HFFc6 (cell line): ENCODE results near the gene SH3RF3. TPM values are rescaled to one million over a fixed set of nuclear protein-coding genes. Genes with fewer than 3 reads are reported as not detected.
"Not testable (repeated sequence)": the region's sequence is repeated elsewhere in the genome, so short reads cannot be mapped to it uniquely, and the experiment has no call there.

Source experiments
- DNase-seq: peaks from one replicate; pipeline ENCODE4 v3.0.0-alpha.2; 2018
- H3K27ac Mint-ChIP-seq: 2 replicates; pipeline ENCODE4 v1.8.0; 2020; ENCODE audit warnings: mild to moderate bottlenecking, mixed read lengths
- H3K27me3 Mint-ChIP-seq: 2 replicates; pipeline ENCODE4 v1.8.0; 2021; ENCODE audit warnings: mild to moderate bottlenecking, moderate library complexity, mixed read lengths; ENCODE audit not compliant: insufficient read depth
- H3K36me3 Mint-ChIP-seq: 2 replicates; pipeline ENCODE4 v1.8.0; 2021; ENCODE audit warnings: low read depth, mixed read lengths
- H3K4me1 Mint-ChIP-seq: 2 replicates; pipeline ENCODE4 v1.8.0; 2020; ENCODE audit warnings: low read depth, mixed read lengths
- H3K4me3 Mint-ChIP-seq: 2 replicates; pipeline ENCODE4 v1.8.0; 2020; ENCODE audit warnings: mild to moderate bottlenecking, moderate library complexity, mixed read lengths
- H3K9me3 Mint-ChIP-seq: 2 replicates; pipeline ENCODE4 v1.8.0; 2020; ENCODE audit warnings: mild to moderate bottlenecking, mixed read lengths
- total RNA-seq, 6 experiments: library from RNA; stranded (reverse); fragmentation: NEBNext Ultra II Directional; extraction: Animal tissue kit (Norgen Biotek cat#: 25700); gene quantifications; 2 replicates in 1 of 6; 3 replicates in 5 of 6; pipeline ENCODE4 v1.2.3, GENCODE V29; 2021
- TF ChIP-seq, protein P1 (sequence below): fragments of 200-600 bp; sonication (generic); IDR thresholded peaks from 2 replicates; pipeline ENCODE4 v1.5.0; 2021; ENCODE audit warnings: antibody characterized with exemption, mild to moderate bottlenecking

SH3RF3 gene
- total RNA-seq, 6 experiments from 2014 or later, result 2.4 to 4.4 (median 3.7) TPM

DNA sequence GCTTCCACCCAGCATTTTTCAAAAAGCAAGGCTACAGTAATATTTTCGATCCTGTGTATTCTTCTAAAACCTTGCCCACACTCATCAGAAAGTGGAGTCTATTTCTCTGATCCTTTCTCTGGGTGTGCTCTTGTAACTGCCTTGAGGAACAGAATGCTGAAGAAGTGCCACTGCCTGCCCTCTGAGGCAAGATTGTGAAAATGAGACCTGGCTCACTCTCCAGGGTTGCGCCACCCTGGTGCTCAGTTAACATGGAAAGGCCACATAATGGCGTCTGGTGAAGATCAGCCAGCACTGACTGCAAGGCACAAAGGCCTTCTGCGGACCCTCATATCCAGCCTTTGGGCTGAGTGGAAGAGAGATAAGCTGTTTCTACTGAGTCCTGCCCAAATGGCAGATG lies 11.2 kb upstream of the SH3RF3 start:
- TF ChIP-seq, protein P1, sequence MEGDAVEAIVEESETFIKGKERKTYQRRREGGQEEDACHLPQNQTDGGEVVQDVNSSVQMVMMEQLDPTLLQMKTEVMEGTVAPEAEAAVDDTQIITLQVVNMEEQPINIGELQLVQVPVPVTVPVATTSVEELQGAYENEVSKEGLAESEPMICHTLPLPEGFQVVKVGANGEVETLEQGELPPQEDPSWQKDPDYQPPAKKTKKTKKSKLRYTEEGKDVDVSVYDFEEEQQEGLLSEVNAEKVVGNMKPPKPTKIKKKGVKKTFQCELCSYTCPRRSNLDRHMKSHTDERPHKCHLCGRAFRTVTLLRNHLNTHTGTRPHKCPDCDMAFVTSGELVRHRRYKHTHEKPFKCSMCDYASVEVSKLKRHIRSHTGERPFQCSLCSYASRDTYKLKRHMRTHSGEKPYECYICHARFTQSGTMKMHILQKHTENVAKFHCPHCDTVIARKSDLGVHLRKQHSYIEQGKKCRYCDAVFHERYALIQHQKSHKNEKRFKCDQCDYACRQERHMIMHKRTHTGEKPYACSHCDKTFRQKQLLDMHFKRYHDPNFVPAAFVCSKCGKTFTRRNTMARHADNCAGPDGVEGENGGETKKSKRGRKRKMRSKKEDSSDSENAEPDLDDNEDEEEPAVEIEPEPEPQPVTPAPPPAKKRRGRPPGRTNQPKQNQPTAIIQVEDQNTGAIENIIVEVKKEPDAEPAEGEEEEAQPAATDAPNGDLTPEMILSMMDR, result no peak
- Mint-ChIP-seq H3K27ac (no peak overlapping the region), H3K4me3 (no peak overlapping the region), H3K4me1 (no peaks in the 10 kb centered on the region), H3K36me3 (no peaks in the 10 kb centered on the region), H3K9me3 (peaks cover 7% of the 10 kb centered on the region; the same call in 1 of the 2 replicates), H3K27me3 (peaks cover 41% of the 10 kb centered on the region)
- DNase-seq, result no peak

DNA sequence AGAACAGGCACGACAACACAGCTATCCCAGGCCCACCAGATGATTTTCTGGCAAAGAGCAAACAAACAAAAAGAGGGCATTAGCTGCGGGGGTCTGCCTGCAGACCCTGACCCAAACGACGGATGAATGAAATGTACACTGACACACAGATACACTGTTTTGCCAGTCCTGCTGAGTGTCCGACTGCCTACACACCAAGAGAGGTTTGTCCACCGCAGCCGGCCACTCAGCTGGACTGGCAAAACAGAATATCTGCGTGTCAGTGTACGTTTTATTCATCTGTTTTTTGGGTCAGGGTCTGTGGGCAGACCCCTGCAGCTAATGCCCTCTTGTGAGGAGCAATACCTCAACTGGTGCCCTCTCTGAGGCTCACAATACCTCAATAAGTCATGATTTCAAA lies 10.7 kb upstream of the SH3RF3 start:
- Mint-ChIP-seq H3K36me3 (no peaks in the 10 kb centered on the region), H3K4me1 (no peaks in the 10 kb centered on the region), H3K4me3 (no peak overlapping the region), H3K9me3 (peaks cover 7% of the 10 kb centered on the region; the same call in 1 of the 2 replicates), H3K27me3 (peaks cover 42% of the 10 kb centered on the region), H3K27ac (no peak overlapping the region)
- TF ChIP-seq, protein P1, result no peak
- no peak for DNase-seq

DNA sequence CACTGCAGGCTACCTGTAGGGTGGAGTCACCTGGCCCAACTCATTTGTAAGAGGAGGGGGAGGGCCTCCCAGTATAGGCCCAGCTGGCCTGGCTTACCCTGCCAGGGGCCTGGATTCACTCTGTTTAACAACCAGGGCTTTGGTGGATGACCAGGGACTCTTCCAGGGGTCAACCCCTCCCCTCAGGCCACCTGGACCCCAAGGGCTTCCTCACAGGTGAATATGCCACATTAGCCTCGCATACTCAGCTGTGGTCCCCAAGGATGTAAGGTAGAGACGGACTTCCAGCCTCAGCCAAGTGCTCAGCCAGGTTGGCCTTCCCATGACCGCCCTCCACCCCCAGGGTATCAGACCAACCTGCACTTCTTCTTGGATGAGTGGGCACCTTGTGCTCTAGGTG lies 8.8 kb upstream of the SH3RF3 start:
- no peaks in the 10 kb centered on the region for H3K36me3 Mint-ChIP-seq
- H3K9me3 Mint-ChIP-seq, result peaks cover 7% of the 10 kb centered on the region
- no peak overlapping the region for H3K27ac Mint-ChIP-seq
- H3K4me1 Mint-ChIP-seq, result peaks cover 8% of the 10 kb centered on the region
- no peak overlapping the region for H3K4me3 Mint-ChIP-seq
- TF ChIP-seq, protein P1, result no peak
- peaks cover 39% of the 10 kb centered on the region for H3K27me3 Mint-ChIP-seq
- DNase-seq, result no peak

DNA sequence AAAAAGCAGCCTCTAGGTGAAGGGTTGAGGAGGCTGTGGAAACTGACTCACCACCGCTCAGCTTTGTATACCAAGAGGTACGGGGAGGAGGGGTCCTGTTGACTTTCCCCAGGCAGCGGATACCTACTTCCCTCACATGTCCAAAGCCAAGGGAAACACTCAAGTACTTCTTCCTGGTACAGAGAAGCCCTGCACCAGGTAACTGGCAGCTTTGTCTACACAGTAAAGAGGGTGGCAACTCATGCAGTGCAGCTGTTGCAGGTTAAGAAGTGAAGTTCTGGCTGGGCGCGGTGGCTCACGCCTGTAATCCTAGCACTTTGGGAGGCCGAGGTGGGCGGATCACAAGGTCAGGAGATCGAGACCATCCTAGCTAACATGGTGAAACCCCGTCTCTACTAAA lies 8.3 kb upstream of the SH3RF3 start:
- not testable (repeated sequence) for DNase-seq, H3K27ac Mint-ChIP-seq
- peaks cover 39% of the 10 kb centered on the region for H3K27me3 Mint-ChIP-seq

DNA sequence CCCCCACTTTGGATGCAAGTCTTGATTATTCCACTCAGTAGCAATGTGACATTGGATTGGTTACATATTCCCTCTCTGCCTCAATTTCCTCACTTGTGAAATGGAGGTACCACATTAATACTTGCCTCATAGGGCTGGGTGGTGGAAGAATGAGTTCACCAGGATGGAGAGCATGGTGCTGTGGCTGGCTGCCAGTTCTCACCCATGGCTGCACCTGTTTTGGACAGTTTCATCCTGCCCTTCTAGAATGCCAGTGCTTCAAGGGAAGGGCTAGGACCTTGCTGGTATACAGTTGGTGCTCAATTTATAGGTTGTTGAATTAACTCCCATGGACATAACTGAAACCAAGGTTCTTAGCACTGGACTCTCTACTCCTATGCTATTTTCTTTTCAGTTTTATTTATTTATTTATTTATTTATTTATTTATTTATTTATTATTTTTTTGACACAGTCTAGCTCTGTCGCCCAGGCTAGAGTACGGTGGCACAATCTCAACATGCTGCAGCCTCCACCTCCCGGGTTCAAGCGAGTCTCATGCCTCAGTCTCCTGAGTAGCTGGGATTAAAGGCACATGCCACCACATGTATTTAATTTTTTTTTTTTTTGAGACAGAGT lies 5.3 kb upstream of the SH3RF3 start:
- TF ChIP-seq, protein P1, result no peak
- Mint-ChIP-seq H3K27me3 (peaks cover 18% of the 10 kb centered on the region), H3K9me3 (no peaks in the 10 kb centered on the region; the same call in 1 of the 2 replicates), H3K36me3 (no peaks in the 10 kb centered on the region), H3K4me3 (no peak overlapping the region), H3K27ac (no peak overlapping the region), H3K4me1 (peaks cover 37% of the 10 kb centered on the region)
- no peak for DNase-seq

More for the DNA sequence above, 8.3 kb upstream of the SH3RF3 start:
- H3K9me3 Mint-ChIP-seq, H3K4me3 Mint-ChIP-seq, H3K36me3 Mint-ChIP-seq: not testable (repeated sequence)
- peaks cover 13% of the 10 kb centered on the region for H3K4me1 Mint-ChIP-seq

DNA sequence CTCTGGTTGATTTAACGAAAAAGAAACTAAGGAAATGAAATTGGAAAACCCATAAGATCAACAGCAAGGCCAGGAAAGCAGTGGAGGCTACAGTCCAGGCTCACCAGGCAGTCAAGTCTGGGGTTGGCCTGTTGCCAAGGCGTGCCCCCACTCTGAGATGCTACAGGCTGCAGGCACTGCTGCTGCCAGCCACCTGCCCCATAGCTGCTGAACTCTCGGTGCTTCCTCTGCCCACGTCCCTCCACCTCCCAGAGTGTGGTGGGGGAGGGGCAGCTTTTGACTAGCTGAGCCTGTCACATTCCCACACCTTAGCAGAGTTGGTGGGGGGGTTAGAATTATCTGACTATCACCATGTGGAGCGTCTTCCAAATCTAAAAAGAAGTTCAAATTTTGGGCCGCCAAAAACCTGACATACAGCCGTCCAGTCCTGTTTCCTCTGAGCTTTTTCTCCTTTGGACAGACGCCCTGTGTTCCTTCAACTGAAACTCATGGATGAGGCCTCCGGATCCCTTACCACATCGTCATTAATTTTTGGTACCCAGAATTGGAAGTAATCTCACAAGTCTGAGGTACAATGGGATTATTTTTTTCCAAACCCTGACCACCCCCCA lies 3.9 kb upstream of the SH3RF3 start:
- no peaks in the 10 kb centered on the region; the same call in 1 of the 2 replicates for H3K9me3 Mint-ChIP-seq
- peaks cover 39% of the 10 kb centered on the region for H3K4me1 Mint-ChIP-seq
- H3K27ac Mint-ChIP-seq, result peak overlapping the region; percentile 84
- no peak for DNase-seq
- H3K27me3 Mint-ChIP-seq, result peaks cover 18% of the 10 kb centered on the region
- H3K36me3 Mint-ChIP-seq, result no peaks in the 10 kb centered on the region; the same call in 1 of the 2 replicates
- peak overlapping the region; percentile 56 for H3K4me3 Mint-ChIP-seq
- TF ChIP-seq, protein P1, result no peak
